WI38 (cell line): Measurements from ENCODE around the gene VEPH1.

ENCODE experiments used
- H3K4me3 ChIP-seq: 2 replicates; pipeline ENCODE4 v1.5.1; 2011; ENCODE audit warnings: low read depth, mild to moderate bottlenecking, control low read depth, low read length
- CTCF ChIP-seq: IDR thresholded peaks from 2 replicates; pipeline ENCODE4 v1.5.1; 2012; ENCODE audit warnings: low read depth, mild to moderate bottlenecking, control low read depth, low read length

VEPH1 gene

GRCh38 chr3:157226173-157226847, 276.9 kb downstream of the VEPH1 start:
- no peak for TF ChIP-seq CTCF
- H3K4me3 ChIP-seq, result no peak overlapping the region

GRCh38 chr3:157225001-157225400, 278.2 kb downstream of the VEPH1 start:
- no peak overlapping the region for H3K4me3 ChIP-seq
- no peak for TF ChIP-seq CTCF

GRCh38 chr3:157220883-157221282, 282.3 kb downstream of the VEPH1 start:
- no peak for TF ChIP-seq CTCF
- no peak overlapping the region for H3K4me3 ChIP-seq

GRCh38 chr3:157220211-157220610, 283.0 kb downstream of the VEPH1 start:
- no peak for TF ChIP-seq CTCF
- H3K4me3 ChIP-seq, result no peak overlapping the region

DNA sequence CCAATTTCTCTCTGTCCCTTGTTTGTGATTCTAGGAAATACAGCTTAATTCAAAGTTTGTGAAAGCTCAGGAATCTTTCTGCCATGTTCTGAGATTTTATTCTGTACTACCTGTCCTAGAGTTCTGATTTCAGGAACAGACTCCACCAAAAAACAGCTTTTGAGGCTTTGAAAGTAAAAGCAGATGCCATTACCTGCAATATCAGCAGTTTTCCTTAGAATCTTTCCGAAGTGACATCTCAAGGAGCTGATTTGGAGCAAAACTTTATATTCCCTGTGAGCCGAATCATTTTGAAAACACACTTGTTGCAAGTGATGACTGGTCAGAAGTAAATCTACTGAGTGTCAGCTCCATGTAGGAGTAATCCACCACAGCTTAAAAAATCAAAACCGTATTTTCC, 284.0 kb downstream of the VEPH1 start:
- TF ChIP-seq CTCF, result no peak
- H3K4me3 ChIP-seq, result no peak overlapping the region
